NCI-H510A (cell line): Measurements from ENCODE around the gene BEAN1.

Experiments used
- DNase-seq: peaks from one replicate; lab custom pipeline; 2025; lab: John Stamatoyannopoulos, UW

Gene BEAN1

DNA sequence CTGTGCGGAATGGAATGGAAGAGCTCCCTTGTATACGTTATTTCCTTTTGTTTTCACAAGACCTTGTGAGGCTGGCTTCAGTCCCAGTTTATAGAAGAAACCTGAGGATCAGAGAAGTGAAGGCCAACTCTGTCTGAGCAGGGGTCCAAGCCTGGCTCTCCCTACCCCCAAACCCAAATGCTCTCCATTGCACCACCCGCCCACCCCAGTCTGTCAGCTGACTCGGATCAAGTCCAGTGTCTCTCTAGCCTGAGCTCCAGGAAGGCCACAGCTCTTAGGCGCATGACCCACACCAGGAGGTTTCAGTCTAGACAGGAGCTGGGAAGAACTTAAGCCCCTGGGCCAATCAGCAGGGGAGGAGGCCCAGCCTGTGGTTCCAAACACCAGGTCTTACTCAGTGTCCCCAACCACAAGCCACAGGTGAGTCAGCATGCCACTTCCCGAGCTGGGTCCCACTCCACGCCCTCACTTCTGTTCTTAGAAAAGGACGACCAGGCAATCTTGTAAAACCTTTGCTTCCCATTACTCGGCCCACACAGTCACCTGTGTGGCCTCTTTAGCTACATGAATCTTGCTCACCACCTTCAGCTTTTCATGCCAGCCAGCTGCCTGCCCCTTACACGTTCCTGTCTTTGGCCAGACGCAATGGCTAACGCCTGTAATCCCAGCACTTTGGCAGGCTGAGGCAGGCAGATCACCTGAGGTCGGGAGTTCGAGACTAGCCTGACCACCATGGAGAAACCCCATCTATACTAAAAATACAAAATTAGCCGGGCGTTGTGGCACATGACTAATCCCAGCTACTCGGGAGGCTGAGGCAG, 95.1 kb downstream of the BEAN1 start:
- DNase-seq = no peak

DNA sequence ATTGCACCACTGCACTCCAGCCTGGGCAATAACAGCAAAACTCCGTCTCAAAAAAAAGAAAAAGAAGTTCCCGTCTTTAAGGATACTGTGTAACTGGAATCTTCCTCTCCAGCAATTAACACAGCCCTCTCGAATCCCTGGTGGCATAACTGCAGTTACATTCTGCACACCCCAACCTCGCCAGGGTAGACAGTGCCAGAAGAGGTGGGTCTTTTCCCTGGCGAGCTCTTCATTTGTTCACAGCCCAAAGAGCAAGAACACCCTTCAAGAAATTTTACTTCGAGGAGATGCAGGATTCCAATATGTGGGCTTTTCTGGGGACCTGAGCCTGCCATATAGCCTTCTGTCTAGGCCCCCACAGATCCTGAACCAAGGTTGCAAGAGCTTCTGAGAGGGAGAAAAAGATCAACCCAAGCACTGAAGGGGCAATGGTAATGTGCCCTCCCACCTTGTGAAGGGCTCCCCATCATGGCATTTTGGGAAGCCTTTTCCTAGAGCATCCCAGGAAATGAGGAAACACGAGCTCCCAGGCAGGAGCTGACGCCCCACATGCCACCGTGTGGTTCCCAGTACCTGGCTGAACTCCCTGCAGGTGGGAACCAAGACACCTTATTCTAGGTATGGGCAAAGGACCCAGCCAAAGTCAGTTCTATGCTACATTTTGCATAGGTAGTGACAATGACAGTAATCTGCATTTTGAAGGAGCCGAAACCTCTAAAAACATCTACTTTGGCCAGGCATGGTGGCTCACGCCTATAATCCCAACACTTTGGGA, 95.9 kb downstream of the BEAN1 start:
- DNase-seq = no peak

DNA sequence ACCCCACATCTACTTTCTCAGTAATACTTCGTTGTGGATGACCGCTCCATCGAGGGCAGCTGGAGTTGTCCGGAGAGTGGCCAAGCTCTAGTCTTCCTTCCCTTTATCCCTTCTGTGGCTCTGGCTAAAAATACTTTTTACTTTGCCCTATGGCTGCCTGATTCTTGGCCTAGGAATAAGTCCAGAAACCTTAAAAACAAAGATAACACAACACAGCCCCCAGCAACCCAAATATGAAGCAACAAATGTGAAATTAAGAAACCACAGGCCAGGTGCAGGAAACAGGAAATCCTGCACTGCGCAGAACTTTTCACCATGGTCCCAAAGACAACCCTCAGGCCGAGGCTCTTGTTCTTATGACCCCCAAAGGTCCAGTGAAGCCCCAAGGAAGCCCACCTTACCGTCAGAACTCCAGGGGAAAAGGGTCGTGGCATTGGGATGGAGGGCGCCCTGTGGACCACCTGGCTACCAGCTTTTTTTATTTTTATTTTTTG, 96.8 kb downstream of the BEAN1 start:
- no peak for DNase-seq

DNA sequence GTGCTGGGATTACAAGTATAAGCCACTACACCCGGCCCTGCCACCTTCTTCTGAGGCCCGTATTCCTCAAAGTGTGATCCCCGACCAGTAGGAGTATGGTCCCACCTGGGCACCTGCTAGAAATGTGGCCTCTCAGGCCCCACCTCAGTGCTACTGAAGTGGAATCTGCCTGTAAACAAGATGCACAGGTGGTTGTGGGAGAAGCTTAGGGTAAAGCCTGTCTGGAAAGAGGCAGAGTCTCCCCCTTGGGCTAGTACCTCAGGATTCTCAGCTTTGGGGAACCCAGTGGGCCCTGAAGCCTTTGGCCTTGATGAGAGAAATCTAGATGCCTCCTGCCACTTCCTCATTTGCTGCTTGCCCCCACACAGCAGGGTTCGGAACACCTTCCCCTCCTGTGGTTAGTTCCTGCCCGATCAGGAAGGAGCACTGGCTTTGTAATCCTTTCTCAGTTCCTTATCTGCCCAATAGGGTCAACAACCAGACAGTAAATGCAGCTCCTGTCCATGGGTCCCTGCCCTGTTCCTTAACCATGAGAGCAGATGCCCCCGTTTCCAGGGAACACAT, 97.6 kb downstream of the BEAN1 start:
- DNase-seq = no peak

DNA sequence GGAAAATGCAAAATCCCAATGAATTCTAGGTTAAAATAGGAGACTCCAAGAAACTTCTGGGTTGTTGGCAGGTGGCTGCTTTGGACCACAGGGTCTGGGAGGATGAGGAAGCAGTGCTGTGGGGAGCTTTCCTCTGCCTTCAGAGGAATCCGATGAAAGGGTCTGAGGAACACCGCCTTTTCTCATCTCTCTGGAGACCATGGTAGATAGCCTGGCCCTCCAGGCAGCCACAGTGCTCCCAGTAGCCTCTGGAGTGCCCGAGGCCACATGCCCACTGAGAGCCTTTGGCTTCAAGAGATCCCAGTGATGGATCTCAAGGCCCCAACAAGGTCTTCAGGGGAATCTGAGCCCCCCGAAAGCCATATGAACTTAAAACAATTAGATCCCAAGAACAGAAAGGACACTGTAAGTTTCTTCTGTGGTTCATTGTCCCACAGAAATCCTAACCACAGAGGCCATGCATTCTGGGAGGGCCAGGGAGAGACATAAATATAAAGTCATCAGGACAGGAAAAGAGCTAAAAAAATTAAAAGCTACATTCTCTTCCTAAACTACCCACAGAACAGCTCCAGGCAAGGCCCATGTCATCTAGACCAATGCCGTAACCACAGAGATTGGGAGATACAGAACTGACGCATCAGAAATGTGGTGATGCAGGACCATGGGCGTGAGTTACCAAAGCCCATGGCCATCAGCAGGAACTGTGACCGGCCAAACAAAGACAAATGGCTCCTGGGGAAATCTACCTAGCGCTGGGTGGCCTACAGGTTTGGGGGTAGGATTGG, 98.5 kb downstream of the BEAN1 start:
- DNase-seq = no peak

DNA sequence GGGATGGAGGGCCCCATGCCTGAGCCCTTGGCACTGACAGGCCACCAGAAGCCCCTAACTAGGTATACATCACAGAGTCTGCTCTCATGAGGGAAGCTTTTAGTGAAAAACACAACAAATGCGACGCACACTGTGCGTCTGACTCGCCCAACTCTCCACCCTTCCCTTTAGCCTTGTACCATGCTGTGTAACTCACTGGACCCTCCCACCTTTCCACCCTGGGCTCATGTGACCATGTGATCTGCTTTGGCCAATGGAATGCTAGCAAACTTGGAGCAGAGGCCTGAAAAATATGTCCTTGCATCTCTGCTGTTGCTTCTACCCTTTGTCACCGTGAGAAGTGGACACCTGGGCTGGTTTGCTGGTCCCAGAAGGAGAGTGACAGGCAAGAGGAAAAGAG, 101.2 kb downstream of the BEAN1 start:
- no peak for DNase-seq

DNA sequence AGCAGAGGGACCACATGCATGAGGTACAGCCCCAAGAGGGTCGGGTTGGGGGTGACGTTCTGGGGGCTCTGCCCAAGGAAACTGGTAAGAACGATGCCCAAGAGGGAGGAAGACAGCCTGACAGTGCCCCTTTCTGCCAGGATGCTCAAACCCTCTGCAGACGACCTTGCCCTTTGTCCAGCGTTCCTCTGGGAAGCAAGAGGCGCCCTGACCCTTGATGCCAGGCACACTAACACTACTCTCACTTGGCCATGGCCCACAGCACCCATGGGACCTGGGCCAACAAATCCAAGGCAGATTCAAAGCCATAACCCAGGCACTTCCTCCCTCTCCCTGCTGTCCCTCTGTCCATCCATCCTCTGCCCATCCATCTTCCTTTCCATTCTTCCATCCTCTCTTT, 102.4 kb downstream of the BEAN1 start:
- DNase-seq = no peak
